Keratinocyte (primary cell): ENCODE data around the gene SPON1.

Source experiments
- EZH2 ChIP-seq: IDR thresholded peaks from one replicate; pipeline ENCODE4 v1.6.1; 2012; ENCODE audit warnings: inconsistent platforms, mild to moderate bottlenecking, low read length, moderate library complexity
- TF ChIP-seq, protein P1 (sequence below), 3 experiments: IDR thresholded peaks in 1 of 3; conservative IDR thresholded peaks in 1 of 3; optimal IDR thresholded peaks in 1 of 3; 2 replicates in 2 of 3; 3 replicates in 1 of 3; pipeline versions ENCODE3 to v1.5.1; 2011; ENCODE audit warnings: low read length in 3 of 3, mild to moderate bottlenecking in 3 of 3, moderate library complexity in 2 of 3, control low read depth in 1 of 3, inconsistent platforms in 1 of 3; ENCODE audit not compliant: insufficient read depth in 2 of 3; ENCODE audit errors: extremely low read depth in 1 of 3

DNA sequence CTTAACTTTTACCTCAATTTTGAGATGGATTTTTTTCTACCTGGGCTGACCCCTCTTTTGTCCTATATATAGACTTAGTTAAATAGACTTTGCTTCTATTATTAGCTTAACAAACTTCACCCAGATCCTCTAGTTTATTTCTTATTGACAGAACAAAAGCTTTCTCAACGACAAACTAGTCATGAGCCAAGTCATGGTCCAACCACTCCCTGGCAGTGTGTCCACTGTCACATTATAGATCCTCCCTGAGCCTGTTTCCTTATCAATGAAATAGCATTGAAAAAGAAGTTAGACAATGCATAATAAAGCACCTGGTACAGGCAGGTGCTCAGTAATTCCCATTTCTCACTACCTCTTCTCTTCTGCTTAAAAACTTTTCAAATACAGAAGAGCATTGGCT, 155.1 kb downstream of the SPON1 start:
- TF ChIP-seq, protein P1, sequence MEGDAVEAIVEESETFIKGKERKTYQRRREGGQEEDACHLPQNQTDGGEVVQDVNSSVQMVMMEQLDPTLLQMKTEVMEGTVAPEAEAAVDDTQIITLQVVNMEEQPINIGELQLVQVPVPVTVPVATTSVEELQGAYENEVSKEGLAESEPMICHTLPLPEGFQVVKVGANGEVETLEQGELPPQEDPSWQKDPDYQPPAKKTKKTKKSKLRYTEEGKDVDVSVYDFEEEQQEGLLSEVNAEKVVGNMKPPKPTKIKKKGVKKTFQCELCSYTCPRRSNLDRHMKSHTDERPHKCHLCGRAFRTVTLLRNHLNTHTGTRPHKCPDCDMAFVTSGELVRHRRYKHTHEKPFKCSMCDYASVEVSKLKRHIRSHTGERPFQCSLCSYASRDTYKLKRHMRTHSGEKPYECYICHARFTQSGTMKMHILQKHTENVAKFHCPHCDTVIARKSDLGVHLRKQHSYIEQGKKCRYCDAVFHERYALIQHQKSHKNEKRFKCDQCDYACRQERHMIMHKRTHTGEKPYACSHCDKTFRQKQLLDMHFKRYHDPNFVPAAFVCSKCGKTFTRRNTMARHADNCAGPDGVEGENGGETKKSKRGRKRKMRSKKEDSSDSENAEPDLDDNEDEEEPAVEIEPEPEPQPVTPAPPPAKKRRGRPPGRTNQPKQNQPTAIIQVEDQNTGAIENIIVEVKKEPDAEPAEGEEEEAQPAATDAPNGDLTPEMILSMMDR (optimal IDR thresholded peaks at IDR 0.05 in 1 of 3, IDR thresholded peaks at IDR 0.05 in 1 of 3, conservative IDR thresholded peaks at IDR 0.05 in 1 of 3; ENCODE audit: extremely low read depth in 1 of 3, insufficient read depth in 2 of 3, low read length in 3 of 3), result no peak
- TF ChIP-seq EZH2, result no peak
